C4-2B (cell line): ENCODE results near the gene TMEM218.

Experiments
- H3K27ac ChIP-seq: fragments of 450-650 bp; 2 replicates; pipeline ENCODE4 v1.5.1; 2017
- ZFX ChIP-seq: fragments of 450-650 bp; IDR thresholded peaks from 2 replicates; pipeline ENCODE4 v1.6.1; 2017
- TF ChIP-seq, protein P1 (sequence below): fragments of 450-650 bp; conservative IDR thresholded peaks from 2 replicates; pipeline ENCODE4 v1.5.1; 2017; ENCODE audit warnings: mild to moderate bottlenecking

TMEM218 gene

DNA sequence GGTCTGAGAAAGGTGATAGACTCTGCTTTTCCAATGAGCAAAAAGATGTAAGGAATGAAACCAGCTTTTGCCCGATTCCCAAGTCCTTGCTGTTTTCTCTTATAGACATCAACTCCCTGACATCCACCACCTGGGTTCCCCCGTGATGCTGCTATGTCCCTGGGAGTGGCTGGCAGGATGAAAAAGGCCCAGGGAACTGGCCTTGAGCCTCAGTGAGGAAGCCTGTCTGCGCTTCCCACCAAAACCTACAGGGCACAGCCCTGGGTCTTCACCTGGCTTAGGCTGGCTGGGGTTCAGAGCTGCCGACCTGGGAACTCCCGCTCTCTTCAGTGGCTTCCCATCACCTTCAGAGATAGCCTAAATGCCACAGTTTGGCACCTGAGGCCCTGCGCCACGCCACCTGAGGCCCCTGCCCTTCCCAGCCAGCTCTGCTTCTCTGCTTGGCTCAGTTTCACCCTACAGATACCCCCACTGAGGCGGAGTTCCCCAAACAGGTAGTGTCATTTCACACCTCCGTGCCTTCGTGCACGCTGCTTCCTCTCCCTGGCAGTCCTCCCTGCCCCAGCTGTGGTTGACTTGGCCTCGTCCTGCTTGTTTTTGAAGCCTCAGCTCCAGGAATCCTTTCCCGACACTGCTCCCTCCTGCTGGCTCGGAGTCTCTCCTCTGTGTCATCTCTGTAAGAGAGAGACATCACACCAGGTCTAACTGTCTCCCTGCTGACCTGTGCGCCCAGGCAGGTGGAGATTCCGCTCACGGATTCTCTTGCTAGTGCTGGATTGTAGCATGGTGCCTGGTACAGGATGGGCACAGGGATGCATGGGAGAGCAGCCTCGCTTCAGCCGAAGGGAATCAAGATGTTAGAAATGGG, 37.6 kb downstream of the TMEM218 start:
- H3K27ac ChIP-seq, result no peak overlapping the region
- TF ChIP-seq, protein P1, sequence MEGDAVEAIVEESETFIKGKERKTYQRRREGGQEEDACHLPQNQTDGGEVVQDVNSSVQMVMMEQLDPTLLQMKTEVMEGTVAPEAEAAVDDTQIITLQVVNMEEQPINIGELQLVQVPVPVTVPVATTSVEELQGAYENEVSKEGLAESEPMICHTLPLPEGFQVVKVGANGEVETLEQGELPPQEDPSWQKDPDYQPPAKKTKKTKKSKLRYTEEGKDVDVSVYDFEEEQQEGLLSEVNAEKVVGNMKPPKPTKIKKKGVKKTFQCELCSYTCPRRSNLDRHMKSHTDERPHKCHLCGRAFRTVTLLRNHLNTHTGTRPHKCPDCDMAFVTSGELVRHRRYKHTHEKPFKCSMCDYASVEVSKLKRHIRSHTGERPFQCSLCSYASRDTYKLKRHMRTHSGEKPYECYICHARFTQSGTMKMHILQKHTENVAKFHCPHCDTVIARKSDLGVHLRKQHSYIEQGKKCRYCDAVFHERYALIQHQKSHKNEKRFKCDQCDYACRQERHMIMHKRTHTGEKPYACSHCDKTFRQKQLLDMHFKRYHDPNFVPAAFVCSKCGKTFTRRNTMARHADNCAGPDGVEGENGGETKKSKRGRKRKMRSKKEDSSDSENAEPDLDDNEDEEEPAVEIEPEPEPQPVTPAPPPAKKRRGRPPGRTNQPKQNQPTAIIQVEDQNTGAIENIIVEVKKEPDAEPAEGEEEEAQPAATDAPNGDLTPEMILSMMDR, result no peak
- TF ChIP-seq ZFX, result no peak

DNA sequence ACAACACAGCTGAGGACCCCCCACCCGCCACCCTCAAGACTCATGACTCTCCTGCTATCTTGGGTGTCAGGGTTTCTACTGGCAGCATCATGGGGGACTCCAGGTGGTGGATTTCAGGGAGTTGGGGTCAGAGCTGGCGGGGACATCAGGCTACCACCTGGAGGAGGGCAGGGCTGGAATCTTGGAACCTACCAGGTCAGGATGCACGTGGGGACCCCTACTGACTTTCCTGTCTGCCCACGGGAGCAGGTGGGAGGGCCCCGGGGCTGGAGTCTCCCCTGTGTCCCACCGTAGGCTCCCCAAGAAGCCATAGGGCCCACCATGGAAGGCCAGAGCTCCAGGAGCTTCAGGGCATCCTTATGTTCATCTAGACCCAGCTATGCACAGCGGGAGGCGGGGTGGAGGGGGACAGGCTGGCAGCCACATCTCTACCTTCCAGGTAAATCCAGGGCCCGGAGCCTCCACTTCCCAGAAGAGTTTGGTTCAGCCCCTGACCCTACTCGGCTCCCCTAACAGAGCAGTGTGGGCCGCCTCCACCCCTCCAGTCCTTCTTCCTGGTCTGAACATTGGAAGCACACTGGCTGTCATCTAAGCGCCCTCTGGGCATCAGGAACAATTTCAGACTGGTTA, 38.4 kb downstream of the TMEM218 start:
- TF ChIP-seq ZFX, result no peak
- TF ChIP-seq, protein P1, result no peak
- H3K27ac ChIP-seq, result no peak overlapping the region

DNA sequence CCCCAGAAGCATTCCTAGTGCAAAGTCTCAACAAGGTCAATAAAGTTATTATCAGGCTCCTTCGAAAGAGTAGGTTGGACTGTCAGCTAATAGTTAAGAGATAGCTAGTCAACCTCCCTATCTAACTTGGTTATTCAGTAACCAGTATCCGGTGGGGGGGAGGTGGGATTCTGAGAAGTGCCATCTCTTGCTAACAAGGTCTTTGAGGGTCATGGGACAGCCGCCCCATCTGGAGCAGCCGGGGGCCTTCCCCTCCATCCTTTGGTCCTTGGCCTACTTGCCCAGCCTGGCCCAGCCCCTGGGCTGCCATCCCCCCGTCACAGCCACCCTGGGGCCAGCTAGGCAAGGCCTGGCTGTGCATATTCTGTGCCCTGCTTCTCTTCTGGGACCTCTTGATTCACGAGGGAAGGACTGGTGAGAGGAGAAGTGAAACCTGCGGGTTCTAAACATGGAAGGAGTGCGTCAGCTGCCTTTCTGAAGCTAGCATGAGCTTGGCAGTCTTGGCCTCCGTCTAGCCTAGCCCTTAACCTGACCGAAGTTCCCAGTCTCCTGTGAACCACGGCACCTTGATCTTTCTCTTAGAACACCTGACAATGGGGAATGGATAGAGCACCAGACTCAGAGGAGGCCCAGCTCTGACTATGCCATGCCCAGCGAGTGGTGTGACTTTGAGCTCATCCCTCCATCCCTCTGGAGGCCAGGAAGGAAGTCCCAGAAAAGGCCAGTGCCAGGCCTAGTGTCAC, 39.0 kb downstream of the TMEM218 start:
- no peak for TF ChIP-seq ZFX
- TF ChIP-seq, protein P1, result no peak
- H3K27ac ChIP-seq, result no peak overlapping the region

DNA sequence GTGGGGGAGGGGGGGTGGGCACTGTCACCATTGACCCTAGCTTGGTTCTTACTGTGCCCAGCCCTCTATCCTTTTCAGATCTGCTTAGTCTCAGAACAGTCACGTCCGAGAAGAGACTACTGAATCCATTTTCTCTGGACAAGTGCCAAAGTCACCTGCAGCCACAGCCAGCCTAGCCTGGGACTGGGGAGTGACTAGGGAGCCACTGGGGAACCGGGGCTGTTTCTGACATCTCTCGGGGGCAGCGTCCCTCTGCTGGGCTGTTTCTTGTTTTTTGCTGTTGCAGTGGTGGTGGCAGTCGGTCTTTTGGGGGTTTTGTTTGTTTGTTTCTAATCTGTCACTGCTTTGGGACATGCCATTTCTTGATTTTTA, 39.6 kb downstream of the TMEM218 start:
- no peak for TF ChIP-seq ZFX
- TF ChIP-seq, protein P1, result no peak
- no peak overlapping the region; the same call in 1 of the 2 replicates for H3K27ac ChIP-seq

DNA sequence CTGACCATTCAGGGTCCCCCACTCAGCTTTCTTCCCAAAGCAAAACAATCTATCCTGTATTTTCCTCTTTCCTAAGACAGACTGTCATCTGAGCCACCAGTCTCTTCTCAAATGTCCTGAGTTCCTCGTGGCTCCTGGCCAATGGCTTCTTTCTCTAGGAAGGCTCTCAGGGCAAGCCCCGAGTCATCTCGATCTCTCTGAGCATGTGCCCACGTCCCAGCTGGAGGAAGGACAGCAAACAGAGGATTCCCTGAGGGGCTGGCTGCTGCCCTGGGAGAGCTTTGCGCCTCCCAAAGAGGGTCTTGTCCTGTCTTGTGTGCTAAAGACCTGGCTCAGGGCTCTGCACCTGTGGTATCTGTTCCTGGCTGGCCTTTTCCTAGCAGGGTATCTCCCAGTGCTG, 40.0 kb downstream of the TMEM218 start:
- peak overlapping the region; percentile 9; the same call in 1 of the 2 replicates for H3K27ac ChIP-seq
- TF ChIP-seq, protein P1, result no peak
- no peak for TF ChIP-seq ZFX

DNA sequence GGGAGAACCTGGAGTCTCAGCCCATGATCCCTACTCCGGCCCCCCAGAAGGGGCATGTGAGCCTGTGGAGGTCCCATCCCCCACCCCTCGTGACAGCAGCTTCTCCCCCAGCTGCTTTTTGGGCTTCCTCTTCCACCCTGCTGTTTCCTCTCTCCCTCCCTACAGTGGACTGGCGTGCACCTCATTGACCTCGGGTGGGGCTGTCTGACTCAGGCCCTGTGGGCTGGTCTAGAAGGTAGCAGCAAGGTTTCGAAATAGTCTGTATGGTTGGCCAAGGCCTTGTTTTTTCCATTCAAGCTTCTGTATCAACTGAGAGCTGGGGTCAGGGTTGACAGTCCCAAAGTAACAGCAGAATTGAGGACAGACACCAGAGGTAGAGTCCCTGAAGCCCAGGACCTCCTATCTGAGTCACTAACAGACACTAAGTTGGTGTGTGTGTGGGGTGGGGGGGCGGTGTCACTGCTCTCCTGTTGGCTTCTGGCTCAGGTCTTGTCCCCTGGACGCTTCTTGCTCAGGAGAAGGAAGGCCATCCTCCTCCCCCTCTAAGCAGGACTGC, 40.6 kb downstream of the TMEM218 start:
- TF ChIP-seq, protein P1, result no peak
- no peak for TF ChIP-seq ZFX
- H3K27ac ChIP-seq, result peak overlapping the region; percentile 9; the same call in 1 of the 2 replicates
